Neural crest cell (in vitro differentiated cells): ENCODE measurements around the gene RUFY4. TPM values are rescaled to one million over a fixed set of nuclear protein-coding genes. Genes with fewer than 3 reads are reported as not detected.

Source experiments
- DNase-seq: peaks from one replicate; pipeline ENCODE4 v3.0.0; 2021; ENCODE audit warnings: low read depth, mixed read lengths, low spot score
- H3K27ac Mint-ChIP-seq: one replicate; pipeline ENCODE4 v1.8.0; 2021; ENCODE audit warnings: mild to moderate bottlenecking, mixed read lengths; ENCODE audit not compliant: unreplicated experiment
- H3K27me3 Mint-ChIP-seq: 2 replicates; pipeline ENCODE4 v1.8.0; 2021; ENCODE audit warnings: low read depth, mild to moderate bottlenecking, mixed read lengths
- H3K36me3 Mint-ChIP-seq: 2 replicates; pipeline ENCODE4 v1.8.0; 2021; ENCODE audit warnings: low read depth, mild to moderate bottlenecking, mixed read lengths
- H3K4me1 Mint-ChIP-seq: 2 replicates; pipeline ENCODE4 v1.8.0; 2021; ENCODE audit warnings: mixed read lengths
- H3K4me3 Mint-ChIP-seq: one replicate; pipeline ENCODE4 v1.8.0; 2021; ENCODE audit warnings: mild to moderate bottlenecking, mixed read lengths
- H3K9me3 Mint-ChIP-seq: 2 replicates; pipeline ENCODE4 v1.8.0; 2021; ENCODE audit warnings: mixed read lengths
- total RNA-seq: library from RNA; stranded (reverse); gene quantifications from 2 replicates; pipeline ENCODE4 v1.2.1, GENCODE V29; 2021
- TF ChIP-seq, protein P1 (sequence below): fragments of 200-600 bp; sonication (generic); conservative IDR thresholded peaks from 2 replicates; pipeline ENCODE4 v1.5.0; 2021; ENCODE audit warnings: antibody characterized with exemption, mild to moderate bottlenecking

RUFY4 gene
- total RNA-seq, 1 donor from 2014 or later: not detected

DNA sequence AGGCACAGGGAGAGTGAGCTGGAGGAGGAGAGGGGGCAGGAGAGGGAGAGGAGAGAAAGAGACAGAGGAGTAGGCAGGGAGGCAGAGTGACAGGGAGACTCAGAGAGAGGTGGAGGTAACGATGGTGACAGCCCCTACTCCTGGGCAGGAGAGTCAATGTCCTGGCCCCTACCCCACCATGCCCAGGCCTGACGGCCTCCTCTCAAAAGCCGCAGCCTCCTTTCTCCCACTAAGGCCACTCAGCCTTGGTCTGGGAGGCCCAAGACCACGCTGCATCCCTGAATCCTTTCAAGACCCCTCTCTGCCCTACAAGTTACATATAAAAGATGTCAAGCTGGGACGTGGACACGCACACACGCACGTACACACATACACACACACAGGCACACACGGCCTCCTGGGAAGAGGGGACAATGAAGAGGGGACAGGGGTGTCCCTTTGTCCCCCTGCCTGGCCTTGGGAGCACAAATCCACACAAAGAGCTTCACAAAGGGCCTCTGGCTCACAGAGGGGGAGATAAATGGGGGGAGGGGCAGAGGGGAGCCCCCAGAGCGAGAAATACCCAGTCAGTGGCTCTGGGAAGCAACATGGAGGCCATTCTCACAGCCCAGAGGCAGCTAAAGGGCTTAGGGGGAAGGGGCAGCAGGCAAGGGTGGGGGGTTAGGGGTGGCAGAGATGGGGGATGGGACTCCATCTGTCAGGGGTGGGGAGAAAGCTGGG lies 46.8 kb upstream of the RUFY4 start:
- TF ChIP-seq, protein P1, sequence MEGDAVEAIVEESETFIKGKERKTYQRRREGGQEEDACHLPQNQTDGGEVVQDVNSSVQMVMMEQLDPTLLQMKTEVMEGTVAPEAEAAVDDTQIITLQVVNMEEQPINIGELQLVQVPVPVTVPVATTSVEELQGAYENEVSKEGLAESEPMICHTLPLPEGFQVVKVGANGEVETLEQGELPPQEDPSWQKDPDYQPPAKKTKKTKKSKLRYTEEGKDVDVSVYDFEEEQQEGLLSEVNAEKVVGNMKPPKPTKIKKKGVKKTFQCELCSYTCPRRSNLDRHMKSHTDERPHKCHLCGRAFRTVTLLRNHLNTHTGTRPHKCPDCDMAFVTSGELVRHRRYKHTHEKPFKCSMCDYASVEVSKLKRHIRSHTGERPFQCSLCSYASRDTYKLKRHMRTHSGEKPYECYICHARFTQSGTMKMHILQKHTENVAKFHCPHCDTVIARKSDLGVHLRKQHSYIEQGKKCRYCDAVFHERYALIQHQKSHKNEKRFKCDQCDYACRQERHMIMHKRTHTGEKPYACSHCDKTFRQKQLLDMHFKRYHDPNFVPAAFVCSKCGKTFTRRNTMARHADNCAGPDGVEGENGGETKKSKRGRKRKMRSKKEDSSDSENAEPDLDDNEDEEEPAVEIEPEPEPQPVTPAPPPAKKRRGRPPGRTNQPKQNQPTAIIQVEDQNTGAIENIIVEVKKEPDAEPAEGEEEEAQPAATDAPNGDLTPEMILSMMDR: no peak
- Mint-ChIP-seq H3K4me3 (peak overlapping the region; percentile 4), H3K36me3 (no peaks in the 10 kb centered on the region), H3K4me1 (peaks cover 58% of the 10 kb centered on the region), H3K9me3 (no peaks in the 10 kb centered on the region), H3K27me3 (no peaks in the 10 kb centered on the region), H3K27ac (peak overlapping the region; percentile 78)
- no peak for DNase-seq

DNA sequence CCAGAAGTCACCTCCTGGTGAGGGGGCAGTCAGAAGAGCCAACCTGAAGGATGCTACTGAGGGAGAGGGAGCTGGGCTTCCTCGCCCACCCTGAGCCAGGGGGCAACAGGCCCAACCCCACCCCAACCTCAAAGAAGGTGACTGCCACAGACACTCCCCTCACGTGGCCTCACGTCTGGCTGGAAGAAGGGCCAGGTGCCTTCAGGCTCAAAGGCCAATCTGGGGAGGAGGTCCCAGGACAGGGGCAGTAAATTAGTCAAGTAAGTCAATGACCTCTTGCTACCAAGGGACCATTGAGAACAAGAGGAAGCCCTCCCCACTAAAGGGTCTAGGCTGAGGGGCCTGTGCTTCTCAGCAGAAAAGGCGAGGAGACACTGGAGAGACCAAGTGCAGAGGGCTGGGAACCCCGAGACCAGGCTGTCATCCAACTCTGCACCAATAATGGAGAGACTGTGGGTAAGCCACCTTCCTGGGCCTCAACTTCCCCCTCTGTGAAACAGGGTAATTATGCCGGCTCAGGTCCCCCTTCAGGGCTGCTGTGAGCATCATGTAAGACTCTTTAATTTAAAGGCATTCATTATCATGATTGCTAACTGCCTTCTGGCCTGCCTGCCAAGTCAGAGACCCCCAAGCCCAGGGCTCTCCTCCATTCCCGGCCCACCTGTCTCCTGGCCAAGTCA lies 46.1 kb upstream of the RUFY4 start:
- Mint-ChIP-seq H3K4me1 (peaks cover 52% of the 10 kb centered on the region), H3K9me3 (no peaks in the 10 kb centered on the region), H3K36me3 (no peaks in the 10 kb centered on the region), H3K27me3 (no peaks in the 10 kb centered on the region), H3K27ac (no peak overlapping the region), H3K4me3 (no peak overlapping the region)
- TF ChIP-seq, protein P1: no peak
- no peak for DNase-seq

DNA sequence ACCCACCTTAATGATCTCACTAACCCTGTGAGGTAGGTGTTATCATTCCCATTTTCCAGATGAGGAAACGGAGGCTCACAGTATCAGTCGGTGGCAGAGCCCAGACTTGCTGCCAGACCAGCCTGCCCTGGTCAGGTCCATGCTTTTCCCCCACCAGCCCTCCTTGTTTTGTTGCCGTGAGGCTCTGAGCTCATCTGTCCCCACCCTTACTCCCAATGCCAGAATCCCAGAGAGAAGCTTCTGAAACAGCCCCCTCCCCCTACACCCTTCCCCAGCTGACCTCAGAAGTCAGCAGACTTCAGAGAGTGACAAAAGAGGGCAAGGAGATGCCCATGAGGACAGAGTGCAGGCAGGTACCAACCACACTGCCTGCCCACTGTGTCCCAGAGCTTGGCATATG lies 45.4 kb upstream of the RUFY4 start:
- Mint-ChIP-seq H3K27ac (no peak overlapping the region), H3K36me3 (no peaks in the 10 kb centered on the region), H3K4me1 (peaks cover 46% of the 10 kb centered on the region), H3K4me3 (no peak overlapping the region), H3K9me3 (no peaks in the 10 kb centered on the region), H3K27me3 (no peaks in the 10 kb centered on the region)
- TF ChIP-seq, protein P1: no peak
- DNase-seq: no peak

DNA sequence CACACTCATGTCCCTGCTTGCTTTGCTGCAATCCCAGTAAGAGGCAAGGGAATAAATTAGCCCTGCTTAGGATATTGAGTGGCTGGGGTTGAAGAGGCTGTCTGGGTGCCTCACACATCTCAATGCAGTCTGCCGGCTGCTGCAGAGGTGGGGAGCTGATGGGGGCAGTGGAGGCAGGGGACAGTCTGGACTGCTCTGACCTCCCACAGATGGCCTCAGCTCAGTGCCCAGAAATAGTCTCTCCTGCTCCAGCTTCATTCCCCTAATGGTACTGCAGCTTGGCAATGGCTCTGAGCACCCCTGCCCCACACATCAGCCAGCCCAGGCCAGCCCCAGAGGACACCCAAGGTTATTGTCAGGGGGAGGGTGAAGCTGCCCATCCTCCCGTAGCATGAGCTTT lies 44.7 kb upstream of the RUFY4 start:
- TF ChIP-seq, protein P1: no peak
- Mint-ChIP-seq H3K36me3 (no peaks in the 10 kb centered on the region), H3K9me3 (no peaks in the 10 kb centered on the region), H3K4me1 (peaks cover 39% of the 10 kb centered on the region), H3K4me3 (no peak overlapping the region), H3K27me3 (no peaks in the 10 kb centered on the region), H3K27ac (no peak overlapping the region)
- no peak for DNase-seq

DNA sequence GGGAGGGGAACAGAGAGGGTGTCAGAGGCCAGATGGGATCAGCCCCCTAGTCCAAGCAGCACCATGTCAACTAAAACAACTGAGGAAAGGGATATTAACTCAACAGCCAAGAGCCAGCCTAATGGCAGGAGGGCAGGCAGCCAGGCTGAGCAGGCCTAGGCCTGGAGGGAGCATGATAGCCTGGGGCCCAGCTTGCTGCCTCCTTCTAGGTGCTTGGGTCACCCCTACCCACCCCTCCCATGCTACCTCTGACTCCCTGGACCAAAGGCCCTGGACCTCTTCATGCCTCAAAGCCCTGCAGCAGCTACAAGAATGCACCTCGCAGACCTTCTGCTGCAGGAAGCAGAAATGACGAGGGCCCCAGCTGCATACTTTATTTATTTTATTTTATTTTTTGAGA lies 44.2 kb upstream of the RUFY4 start:
- Mint-ChIP-seq H3K27me3 (no peaks in the 10 kb centered on the region), H3K36me3 (no peaks in the 10 kb centered on the region), H3K9me3 (no peaks in the 10 kb centered on the region), H3K4me3 (no peak overlapping the region), H3K27ac (no peak overlapping the region), H3K4me1 (peaks cover 34% of the 10 kb centered on the region)
- DNase-seq: no peak
- TF ChIP-seq, protein P1: no peak
